A673 (cell line): Measurements from ENCODE around the gene HOMER2. TPM values are rescaled to one million over a fixed set of nuclear protein-coding genes. Genes with fewer than 3 reads are reported as not detected.

Experiments used
- BruUV-seq: library from RNA; stranded (reverse); fragments of 400-500 nt; replicated peaks from 2 replicates; lab custom pipeline; 2021; lab: Mats Ljungman, UMichigan
- CTCF ChIA-PET: fragments of 300-600 bp; sonication (Branson Sonifier 250); formaldehyde crosslinking; loops from one replicate; lab custom pipeline; 2022; ENCODE audit warnings: antibody characterized with exemption; lab: Charles Lee
- POLR2A ChIA-PET: fragments of 300-600 bp; sonication (Branson Sonifier 250); formaldehyde crosslinking; loops from one replicate; lab custom pipeline; 2022; ENCODE audit warnings: antibody characterized with exemption; ENCODE audit not compliant: low non-redundant PET; lab: Charles Lee
- DNase-seq: peaks from one replicate; pipeline ENCODE4 v3.0.0-alpha.2; 2015; ENCODE audit warnings: low spot score
- H3K27ac ChIP-seq: fragments of 200-600 bp; sonication (generic); 2 replicates; pipeline ENCODE4 v1.5.1; 2016; ENCODE audit warnings: mixed run types, low read depth, mild to moderate bottlenecking, mixed read lengths, antibody characterized with exemption, low read length; ENCODE audit not compliant: poor library complexity, severe bottlenecking
- H3K27me3 ChIP-seq: fragments of 200-600 bp; sonication (generic); replicated peaks from 2 replicates; pipeline ENCODE4 v1.6.1; 2017; ENCODE audit warnings: mixed run types, low read depth, mild to moderate bottlenecking, mixed read lengths, antibody characterized with exemption, low read length; ENCODE audit not compliant: insufficient read depth, poor library complexity
- H3K36me3 ChIP-seq: fragments of 200-600 bp; sonication (generic); 2 replicates; pipeline ENCODE4 v1.6.1; 2016; ENCODE audit warnings: mixed run types, mild to moderate bottlenecking, mixed read lengths, antibody characterized with exemption, low read length; ENCODE audit not compliant: insufficient read depth, poor library complexity, severe bottlenecking
- H3K4me1 ChIP-seq: fragments of 200-600 bp; sonication (generic); 2 replicates; pipeline ENCODE4 v1.6.1; 2017; ENCODE audit warnings: mixed run types, mild to moderate bottlenecking, mixed read lengths, antibody characterized with exemption, low read length; ENCODE audit not compliant: insufficient read depth, poor library complexity, severe bottlenecking
- H3K4me3 ChIP-seq: fragments of 200-600 bp; sonication (generic); 2 replicates; pipeline ENCODE4 v1.5.1; 2016; ENCODE audit warnings: low read depth, mixed run types, mild to moderate bottlenecking, mixed read lengths, low read length; ENCODE audit not compliant: poor library complexity, severe bottlenecking
- H3K9me3 ChIP-seq: fragments of 200-600 bp; sonication (generic); 2 replicates; pipeline ENCODE4 v1.6.1; 2016; ENCODE audit warnings: mixed run types, low read depth, mild to moderate bottlenecking, mixed read lengths, antibody characterized with exemption, low read length; ENCODE audit not compliant: poor library complexity, severe bottlenecking
- EZH2 ChIP-seq: fragments of 200-600 bp; sonication (generic); IDR thresholded peaks from 2 replicates; pipeline ENCODE4 v1.6.1; 2017; ENCODE audit warnings: borderline replicate concordance, low read depth, mild to moderate bottlenecking, mixed read lengths, antibody characterized with exemption, low read length; ENCODE audit not compliant: poor library complexity, severe bottlenecking
- intact Hi-C: fragments of 100-400 bp; cut with micrococcal nuclease; formaldehyde crosslinking; loops from one replicate; pipeline ENCODE4 v1.10.0; 2022; ENCODE audit not compliant: unreplicated experiment
- total RNA-seq: library from RNA; stranded (reverse); gene quantifications from 2 replicates; pipeline ENCODE4 v1.2.3, GENCODE V29; 2021
- TF ChIP-seq, protein P1 (sequence below): fragments of 300-800, 200-600 bp; sonication (generic); conservative IDR thresholded peaks from 2 replicates; pipeline ENCODE4 v1.5.1; 2017; ENCODE audit warnings: low read depth, mild to moderate bottlenecking, antibody characterized with exemption, low read length, moderate library complexity, mixed read lengths

HOMER2 gene
- total RNA-seq, 1 experiment from 2014 or later: 6.7 TPM

GRCh38 chr15:82993144-82993543 is 40.6 kb upstream of the HOMER2 start:
- no peak for TF ChIP-seq EZH2
- TF ChIP-seq, protein P1, sequence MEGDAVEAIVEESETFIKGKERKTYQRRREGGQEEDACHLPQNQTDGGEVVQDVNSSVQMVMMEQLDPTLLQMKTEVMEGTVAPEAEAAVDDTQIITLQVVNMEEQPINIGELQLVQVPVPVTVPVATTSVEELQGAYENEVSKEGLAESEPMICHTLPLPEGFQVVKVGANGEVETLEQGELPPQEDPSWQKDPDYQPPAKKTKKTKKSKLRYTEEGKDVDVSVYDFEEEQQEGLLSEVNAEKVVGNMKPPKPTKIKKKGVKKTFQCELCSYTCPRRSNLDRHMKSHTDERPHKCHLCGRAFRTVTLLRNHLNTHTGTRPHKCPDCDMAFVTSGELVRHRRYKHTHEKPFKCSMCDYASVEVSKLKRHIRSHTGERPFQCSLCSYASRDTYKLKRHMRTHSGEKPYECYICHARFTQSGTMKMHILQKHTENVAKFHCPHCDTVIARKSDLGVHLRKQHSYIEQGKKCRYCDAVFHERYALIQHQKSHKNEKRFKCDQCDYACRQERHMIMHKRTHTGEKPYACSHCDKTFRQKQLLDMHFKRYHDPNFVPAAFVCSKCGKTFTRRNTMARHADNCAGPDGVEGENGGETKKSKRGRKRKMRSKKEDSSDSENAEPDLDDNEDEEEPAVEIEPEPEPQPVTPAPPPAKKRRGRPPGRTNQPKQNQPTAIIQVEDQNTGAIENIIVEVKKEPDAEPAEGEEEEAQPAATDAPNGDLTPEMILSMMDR: no peak
- Histone ChIP-seq H3K27ac (no peak overlapping the region), H3K9me3 (no peaks in the 10 kb centered on the region), H3K27me3 (no peaks in the 10 kb centered on the region), H3K4me1 (no peaks in the 10 kb centered on the region), H3K36me3 (peaks cover 14% of the 10 kb centered on the region), H3K4me3 (no peak overlapping the region)
- no peak for DNase-seq
- no TSS peak for BruUV-seq
- intact Hi-C loops: no loop called here
- ChIA-PET CTCF (no interaction called here), POLR2A (no interaction called here)

GRCh38 chr15:82992436-82992998 is 40.0 kb upstream of the HOMER2 start:
- Histone ChIP-seq H3K4me3 (no peak overlapping the region), H3K36me3 (peaks cover 14% of the 10 kb centered on the region), H3K27me3 (no peaks in the 10 kb centered on the region), H3K9me3 (no peaks in the 10 kb centered on the region), H3K27ac (no peak overlapping the region), H3K4me1 (no peaks in the 10 kb centered on the region)
- DNase-seq: no peak
- intact Hi-C loops: no loop called here
- ChIA-PET CTCF (no interaction called here), POLR2A (no interaction called here)
- TF ChIP-seq EZH2: no peak
- TF ChIP-seq, protein P1: no peak
- no TSS peak for BruUV-seq

DNA sequence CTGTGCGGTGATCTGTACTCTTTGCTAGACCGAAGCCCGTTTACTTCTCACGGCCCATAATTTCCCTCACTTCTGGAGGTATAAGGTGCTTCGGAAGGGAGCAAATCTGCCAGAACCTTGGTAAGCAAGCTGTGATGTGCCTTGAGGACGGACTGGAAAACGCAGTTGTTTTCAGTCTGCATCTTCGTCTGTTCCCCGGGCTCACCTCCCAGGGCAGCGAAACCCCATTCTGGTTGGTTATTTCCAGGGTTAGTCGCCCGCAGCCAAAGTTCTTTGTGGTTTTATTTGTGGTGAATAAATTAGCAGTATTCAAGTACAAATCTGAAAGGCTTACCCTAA is 33.9 kb upstream of the HOMER2 start:
- POLR2A ChIA-PET: no interaction called here
- H3K36me3 ChIP-seq: peaks cover 11% of the 10 kb centered on the region
- TF ChIP-seq EZH2: no peak
- TF ChIP-seq, protein P1: no peak
- peaks cover 3% of the 10 kb centered on the region for H3K4me1 ChIP-seq
- H3K27me3 ChIP-seq: no peaks in the 10 kb centered on the region
- DNase-seq: peak; percentile 15
- intact Hi-C loops: loop anchor here (5.0 kb wide), 2 partner anchors 134 to 444 kb away; partner anchors contain the start of gene RPS17
- CTCF ChIA-PET: no interaction called here
- BruUV-seq: TSS peak; percentile 77
- H3K4me3 ChIP-seq: peak overlapping the region; percentile 67
- peak overlapping the region; percentile 81 for H3K27ac ChIP-seq
- no peaks in the 10 kb centered on the region for H3K9me3 ChIP-seq
